ACHN (cell line): ENCODE results near the gene IFI35.
"Not testable (repeated sequence)": the region's sequence is repeated elsewhere in the genome, so short reads cannot be mapped to it uniquely, and the experiment has no call there.

Experiments used
- DNase-seq: peaks from one replicate; pipeline ENCODE4 v3.0.0-alpha.2; 2015
- in situ Hi-C: cut with HindIII; loops from 2 replicates; pipeline ENCODE4 v1.10.0; 2017; ENCODE audit warnings: low sequenced_read_pairs, low pct_ligation_motif_present, low pct_unique_long_range_greater_than_20kb

IFI35 gene

GRCh38 chr17:42993913-42994312, 12.7 kb upstream of the IFI35 start:
- in situ Hi-C loops: not testable (repeated sequence)

GRCh38 chr17:42997390-42997983, 9.1 kb upstream of the IFI35 start:
- DNase-seq: peak; percentile 19
- in situ Hi-C loops: no loop called here

More at GRCh38 chr17:42993913-42994312, 12.7 kb upstream of the IFI35 start:
- DNase-seq: not testable (repeated sequence)

GRCh38 chr17:42997984-42998938, 8.3 kb upstream of the IFI35 start, which contains the start of gene RPL27:
TSS of gene RPL27 (plus strand) at chr17:42998419. CDS start at chr17:42998751, 332 bp downstream.
- in situ Hi-C loops: no loop called here

DNA sequence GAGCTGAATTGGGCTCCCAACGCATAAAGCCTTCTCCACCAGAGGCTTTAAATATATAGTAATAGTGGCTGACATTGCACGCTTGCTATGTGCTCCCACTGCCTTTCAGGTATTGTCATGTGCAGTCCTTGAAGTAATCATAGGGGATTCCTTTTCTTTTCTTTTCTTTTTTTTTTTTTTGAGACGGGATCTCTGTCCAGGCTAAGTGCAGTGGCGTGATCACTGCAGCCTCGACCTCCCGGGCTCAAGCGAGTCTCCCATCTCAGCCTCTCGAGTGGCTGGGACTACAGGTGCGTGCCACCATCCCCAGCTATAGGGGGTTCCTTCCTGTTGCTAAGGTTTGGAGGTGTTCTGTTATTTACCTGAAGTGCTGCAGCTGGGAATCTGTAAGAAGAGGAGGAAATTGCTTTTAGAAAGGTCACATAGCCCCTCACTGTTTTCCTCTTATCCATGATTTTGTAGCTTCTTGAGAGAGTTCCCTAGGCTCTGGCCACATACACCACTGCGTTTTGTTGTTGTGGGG, 7.5 kb upstream of the IFI35 start:
- no peak for DNase-seq
- in situ Hi-C loops: no loop called here

More at GRCh38 chr17:42997984-42998938, 8.3 kb upstream of the IFI35 start, which contains the start of gene RPL27:
- peak; percentile 100 for DNase-seq

- DNase-seq, in situ Hi-C loops: not testable (repeated sequence)
These were observed 5.7 kb upstream of the IFI35 start for GRCh38 chr17:43000894-43001293.

DNA sequence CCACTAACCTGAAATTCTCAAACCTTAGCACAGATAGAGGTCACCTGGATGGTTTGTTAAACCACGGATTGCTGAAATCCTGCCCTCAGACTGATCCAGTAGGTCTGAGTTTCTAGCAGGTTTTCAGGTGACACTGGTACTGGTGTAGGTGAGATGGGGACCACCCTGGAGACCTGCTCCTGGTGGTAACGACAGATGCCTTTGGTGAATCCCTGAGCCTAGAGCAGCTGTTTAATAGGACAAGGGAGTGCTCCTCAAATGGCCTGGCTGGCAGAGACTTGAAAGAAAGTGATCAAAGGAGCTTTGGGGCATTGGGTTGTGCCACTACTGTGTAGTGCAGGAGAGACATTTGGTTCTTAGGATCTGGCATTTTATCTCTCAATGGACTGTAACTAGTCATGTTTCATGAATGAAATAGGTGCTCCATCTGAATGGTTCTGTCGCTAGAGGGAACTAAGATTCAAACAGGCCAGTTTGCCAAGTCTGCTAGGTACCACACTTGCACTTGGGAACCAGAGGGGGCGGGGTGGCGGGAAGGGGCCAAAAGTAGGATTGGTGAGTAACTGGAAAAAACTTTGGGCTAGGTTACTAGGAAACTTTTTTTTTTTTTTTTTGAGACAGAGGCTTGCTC, 2.9 kb upstream of the IFI35 start:
- in situ Hi-C loops: no loop called here

GRCh38 chr17:43010667-43011308, 4.2 kb downstream of the IFI35 start:
- DNase-seq: no peak

More for the DNA sequence above, 2.9 kb upstream of the IFI35 start:
- peak; percentile 89 for DNase-seq

DNA sequence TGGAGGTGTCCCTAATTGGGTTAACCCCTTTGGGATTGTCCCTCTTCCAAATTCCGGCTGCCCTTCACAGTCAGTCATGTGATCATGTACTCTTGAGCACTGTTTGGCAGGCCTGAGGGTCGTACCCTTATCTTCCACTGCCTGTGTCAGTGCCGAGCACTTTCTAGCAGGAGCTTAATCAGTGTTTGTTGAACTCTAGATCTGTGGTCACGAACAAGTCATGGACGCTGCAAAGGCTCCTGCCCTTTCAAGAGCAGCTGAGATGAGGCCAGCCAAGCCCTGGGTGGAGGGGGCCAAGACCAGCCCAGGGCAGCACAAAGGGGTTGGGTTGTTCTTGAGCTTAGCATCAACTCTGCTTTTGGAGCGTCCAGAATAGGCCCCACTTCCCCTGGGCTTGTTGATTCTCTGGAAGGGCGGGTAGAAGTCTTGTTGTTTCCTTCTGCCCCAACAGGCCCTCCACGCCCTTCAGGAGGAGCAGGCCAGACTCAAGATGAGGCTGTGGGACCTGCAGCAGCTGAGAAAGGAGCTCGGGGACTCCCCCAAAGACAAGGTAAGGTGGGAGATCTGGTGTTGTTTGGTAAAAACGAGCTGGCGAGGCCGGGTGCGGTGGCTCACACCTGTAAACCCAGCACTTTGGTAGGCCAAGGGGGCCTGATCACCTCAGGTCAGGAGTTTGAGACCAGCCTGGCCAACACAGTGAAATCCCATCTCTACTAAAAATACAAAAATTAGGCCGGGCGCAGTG, 5.3 kb downstream of the IFI35 start:
- DNase-seq: no peak
- in situ Hi-C loops: no loop called here

More at GRCh38 chr17:43010667-43011308, 4.2 kb downstream of the IFI35 start:
- in situ Hi-C loops: no loop called here

- in situ Hi-C loops: no loop called here
- DNase-seq: no peak
These were observed 6.7 kb downstream of the IFI35 start for GRCh38 chr17:43013296-43013695.

DNA sequence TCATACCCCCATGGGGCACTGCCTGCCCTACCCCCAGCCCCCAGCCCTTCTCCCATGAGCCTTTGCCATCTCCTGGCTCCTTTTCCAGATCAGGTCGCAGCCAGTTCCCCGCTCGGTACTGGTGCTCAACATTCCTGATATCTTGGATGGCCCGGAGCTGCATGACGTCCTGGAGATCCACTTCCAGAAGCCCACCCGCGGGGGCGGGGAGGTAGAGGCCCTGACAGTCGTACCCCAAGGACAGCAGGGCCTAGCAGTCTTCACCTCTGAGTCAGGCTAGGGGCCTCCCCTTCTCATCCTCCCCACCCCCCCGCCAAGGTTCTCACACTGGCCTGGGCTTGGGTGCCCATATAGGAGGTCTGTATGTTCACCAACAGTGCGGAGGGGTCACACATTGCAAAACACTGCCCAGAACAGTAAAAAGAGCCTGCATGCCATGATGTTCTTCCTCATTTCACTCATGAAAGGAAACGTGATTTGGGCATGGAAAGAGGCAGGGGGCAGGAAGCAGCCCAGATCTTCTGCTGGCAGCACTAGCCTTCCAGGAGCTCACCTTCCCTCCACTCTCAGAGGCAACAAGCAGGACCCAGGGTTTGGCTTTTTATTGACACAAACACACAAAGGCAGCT, 7.5 kb downstream of the IFI35 start:
- no peak for DNase-seq
- in situ Hi-C loops: no loop called here

DNA sequence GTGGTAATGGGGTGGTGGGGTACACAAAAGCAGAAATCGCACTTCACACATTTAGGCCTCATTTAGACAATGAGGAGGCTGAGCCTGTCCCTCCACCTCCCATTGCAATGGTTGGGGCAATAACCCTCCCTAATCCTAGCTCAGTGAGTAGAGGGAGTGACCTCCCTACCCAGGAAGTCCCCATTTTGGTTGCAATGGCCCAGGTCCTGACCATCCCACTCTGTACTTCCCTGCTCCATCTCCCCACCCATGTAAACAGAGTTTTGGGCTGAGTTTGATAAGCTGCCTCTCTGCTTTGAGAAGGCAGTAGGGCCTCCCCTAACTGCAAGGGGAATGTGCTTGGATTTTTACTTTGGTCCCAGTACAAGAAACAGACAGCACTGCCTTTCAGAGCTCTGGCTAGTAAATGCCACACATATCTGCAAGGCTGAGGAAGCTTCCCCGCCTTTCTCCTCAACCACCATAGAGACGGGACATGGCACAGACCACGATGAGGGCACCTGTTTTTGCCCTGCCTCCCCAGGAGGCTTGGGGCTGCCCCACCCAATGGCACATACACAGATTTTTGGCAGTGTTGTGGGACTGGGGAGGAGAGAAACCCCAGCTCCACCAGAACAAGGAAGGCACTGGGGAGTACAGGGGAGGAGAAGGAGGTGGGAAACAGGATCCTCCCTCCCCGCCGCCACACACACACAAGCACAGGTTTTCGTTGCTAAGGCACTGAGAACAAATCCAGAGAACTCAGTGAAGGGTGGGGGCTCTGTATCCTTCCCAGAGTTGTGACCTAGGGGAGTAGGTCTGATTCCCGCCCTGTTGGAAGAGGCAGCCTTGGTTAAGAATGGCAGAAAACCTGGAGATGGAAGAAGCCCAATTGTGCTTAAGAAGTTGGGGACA, 8.3 kb downstream of the IFI35 start:
- in situ Hi-C loops: no loop called here
- DNase-seq: no peak

DNA sequence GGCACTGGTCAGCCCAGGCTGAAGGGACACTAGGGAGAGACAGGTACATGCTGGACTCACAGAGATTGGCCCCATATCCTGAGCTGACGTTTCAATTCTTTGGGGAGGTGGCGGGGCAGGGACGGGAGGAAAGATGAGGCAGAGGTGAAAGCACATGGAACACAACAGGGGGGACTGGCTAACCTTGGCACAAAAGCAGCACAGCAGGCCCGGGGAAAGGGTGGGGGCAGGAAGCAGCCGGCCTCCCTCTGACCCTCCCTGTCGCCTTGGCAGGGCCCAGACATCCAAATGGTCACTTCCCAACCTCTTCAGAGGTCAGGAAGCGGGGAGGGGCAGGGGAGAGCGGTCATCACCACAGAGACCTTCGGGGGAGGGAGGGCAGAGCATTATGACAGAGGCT, 9.0 kb downstream of the IFI35 start:
- no peak for DNase-seq
- in situ Hi-C loops: no loop called here

GRCh38 chr17:43016216-43016615, 9.6 kb downstream of the IFI35 start:
- in situ Hi-C loops: no loop called here
- no peak for DNase-seq

GRCh38 chr17:43018008-43018853, 11.6 kb downstream of the IFI35 start:
- no peak for DNase-seq
- in situ Hi-C loops: no loop called here

DNA sequence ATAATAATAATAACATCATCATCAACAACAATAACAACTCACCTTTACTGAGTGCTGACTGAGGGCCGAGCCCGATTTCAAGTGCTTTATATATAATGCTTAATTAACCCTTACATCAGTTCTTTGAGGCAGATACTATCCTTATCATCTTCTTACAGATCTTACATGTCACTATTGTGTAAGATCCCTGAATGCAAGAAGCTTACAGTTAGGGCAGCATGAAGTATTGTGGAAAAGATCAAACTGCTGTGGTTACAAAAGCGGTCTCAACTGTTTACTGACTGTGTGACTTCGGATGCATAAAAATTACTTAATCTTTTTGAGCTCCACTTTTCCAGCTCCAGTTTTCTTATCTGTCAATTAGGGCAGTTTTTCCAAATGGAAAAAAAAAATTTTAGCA, 12.3 kb downstream of the IFI35 start:
- in situ Hi-C loops: no loop called here

GRCh38 chr17:43019418-43019817, 12.8 kb downstream of the IFI35 start:
- in situ Hi-C loops: no loop called here
- DNase-seq: no peak

More for the DNA sequence above, 12.3 kb downstream of the IFI35 start:
- DNase-seq: no peak
